PC-3 (cell line): Measurements from ENCODE around the gene CTBP2. TPM values are rescaled to one million over a fixed set of nuclear protein-coding genes. Genes with fewer than 3 reads are reported as not detected.

Source experiments
- ATAC-seq: fragments of 200-7000 bp; cut with Tn5 transposase; 2 replicates; pipeline ENCODE4 v1.9.1; 2020; ENCODE audit warnings: mild to moderate bottlenecking, moderate library complexity
- BruUV-seq: library from RNA; stranded (reverse); fragments of 400-500 nt; replicated peaks from 2 replicates; lab custom pipeline; 2021; lab: Mats Ljungman, UMichigan
- CTCF ChIA-PET: fragments of 300-600 bp; sonication (Branson Sonifier 250); formaldehyde crosslinking; loops from one replicate; lab custom pipeline; 2022; ENCODE audit warnings: antibody characterized with exemption; lab: Charles Lee
- POLR2A ChIA-PET: fragments of 300-600 bp; sonication (Branson Sonifier 250); formaldehyde crosslinking; loops from one replicate; lab custom pipeline; 2022; ENCODE audit warnings: antibody characterized with exemption; ENCODE audit not compliant: unreplicated experiment; lab: Charles Lee
- DNase-seq: peaks from one replicate; pipeline ENCODE4 v3.0.0-alpha.2; 2015
- H2AFZ ChIP-seq: fragments of 300-600 bp; sonication (generic); 2 replicates; pipeline ENCODE4 v1.6.0; 2016; ENCODE audit warnings: antibody characterized with exemption, low read length
- H3F3A ChIP-seq: fragments of 300-600 bp; sonication (generic); one replicate; pipeline ENCODE4 v1.6.0; 2017; ENCODE audit warnings: antibody characterized with exemption, low read length, control low read depth, mild to moderate bottlenecking; ENCODE audit not compliant: unreplicated experiment
- H3K27ac ChIP-seq: fragments of 300-600 bp; sonication (generic); 2 replicates; pipeline ENCODE4 v1.5.1; 2016; ENCODE audit warnings: mild to moderate bottlenecking, low read length
- H3K27me3 ChIP-seq: fragments of 300-600 bp; sonication (generic); 2 replicates; pipeline ENCODE4 v1.6.1; 2016; ENCODE audit warnings: low read length, mixed read lengths
- H3K36me3 ChIP-seq: fragments of 300-600 bp; sonication (generic); 2 replicates; pipeline ENCODE4 v1.6.1; 2016; ENCODE audit warnings: low read depth, mixed run types, low read length, mixed read lengths
- H3K4me1 ChIP-seq: fragments of 300-600 bp; sonication (generic); 2 replicates; pipeline ENCODE4 v1.5.1; 2016; ENCODE audit warnings: low read length; ENCODE audit not compliant: insufficient read depth
- H3K4me2 ChIP-seq: fragments of 300-600 bp; sonication (generic); 2 replicates; pipeline ENCODE4 v1.6.0; 2016; ENCODE audit warnings: low read length
- H3K4me3 ChIP-seq: fragments of 300-600 bp; sonication (generic); 2 replicates; pipeline ENCODE4 v1.5.1; 2016; ENCODE audit warnings: mild to moderate bottlenecking, low read length, mixed read lengths
- H3K79me2 ChIP-seq: fragments of 300-600 bp; sonication (generic); 2 replicates; pipeline ENCODE4 v1.6.1; 2017; ENCODE audit warnings: low read length, mixed read lengths
- H3K9ac ChIP-seq: fragments of 300-600 bp; sonication (generic); 2 replicates; pipeline ENCODE4 v1.6.0; 2016; ENCODE audit warnings: mild to moderate bottlenecking, low read length
- H3K9me2 ChIP-seq: fragments of 300-600 bp; sonication (generic); replicated peaks from 2 replicates; pipeline ENCODE4 v1.6.1; 2016; ENCODE audit warnings: mixed run types, low read length, mixed read lengths
- H3K9me3 ChIP-seq: fragments of 300-600 bp; sonication (generic); 2 replicates; pipeline ENCODE4 v1.6.1; 2016; ENCODE audit warnings: low read length, mixed read lengths
- H4K20me1 ChIP-seq: fragments of 300-600 bp; sonication (generic); 2 replicates; pipeline ENCODE4 v1.6.1; 2016; ENCODE audit warnings: low read length, mixed read lengths
- CTCF ChIP-seq: fragments of 300-600 bp; sonication (generic); conservative IDR thresholded peaks from 2 replicates; pipeline ENCODE4 v1.5.1; 2017; ENCODE audit warnings: antibody characterized with exemption, low read depth, mild to moderate bottlenecking, low read length
- EZH2 ChIP-seq: fragments of 300-600 bp; sonication (generic); IDR thresholded peaks from one replicate; pipeline ENCODE4 v1.6.1; 2017; ENCODE audit warnings: antibody characterized with exemption, mild to moderate bottlenecking, low read length; ENCODE audit not compliant: unreplicated experiment
- EZH2phosphoT487 ChIP-seq: fragments of 300-600 bp; sonication (generic); IDR thresholded peaks from 2 replicates; pipeline ENCODE4 v1.6.1; 2018; ENCODE audit warnings: mild to moderate bottlenecking, antibody characterized with exemption, low read length, borderline replicate concordance
- intact Hi-C: fragments of 100-400 bp; cut with micrococcal nuclease; formaldehyde crosslinking; loops from 2 replicates; pipeline ENCODE4 v1.9.0; 2023
- total RNA-seq: library from RNA; depleted of rRNA; stranded (reverse); fragments of >200 nt; gene quantifications from 2 replicates; pipeline ENCODE4 v1.2.3, GENCODE V29; 2014

CTBP2 gene
- total RNA-seq, 1 experiment from 2014 or later: 78.9 TPM

- no peak for ATAC-seq
- CTCF ChIA-PET: no interaction called here
These were observed 11.3 kb upstream of the CTBP2 start for GRCh38 chr10:125171402-125172306.

GRCh38 chr10:125169915-125170314 is 9.6 kb upstream of the CTBP2 start:
- no peaks in the 10 kb centered on the region for H3K27me3 ChIP-seq
- TF ChIP-seq EZH2phosphoT487: no peak
- TF ChIP-seq EZH2: no peak
- no peak for TF ChIP-seq CTCF
- no peaks in the 10 kb centered on the region for H3K9me3 ChIP-seq
- BruUV-seq: no TSS peak
- H3F3A ChIP-seq: no peaks in the 10 kb centered on the region
- H3K9me2 ChIP-seq: no peaks in the 10 kb centered on the region
- H3K79me2 ChIP-seq: no peaks in the 10 kb centered on the region
- no peaks in the 10 kb centered on the region for H3K4me1 ChIP-seq
- no peak for ATAC-seq
- no peak for DNase-seq
- H3K4me2 ChIP-seq: no peak overlapping the region
- H3K36me3 ChIP-seq: no peaks in the 10 kb centered on the region
- no peak overlapping the region for H3K27ac ChIP-seq
- no peaks in the 10 kb centered on the region for H4K20me1 ChIP-seq
- intact Hi-C loops: no loop called here
- CTCF ChIA-PET: no interaction called here
- no peak overlapping the region for H3K4me3 ChIP-seq
- H2AFZ ChIP-seq: no peak overlapping the region
- POLR2A ChIA-PET: no interaction called here
- H3K9ac ChIP-seq: no peak overlapping the region

More at GRCh38 chr10:125171402-125172306, 11.3 kb upstream of the CTBP2 start:
- H3K36me3 ChIP-seq: no peaks in the 10 kb centered on the region
- H4K20me1 ChIP-seq: no peaks in the 10 kb centered on the region
- no peak overlapping the region for H3K4me3 ChIP-seq
- no peaks in the 10 kb centered on the region for H3K9me2 ChIP-seq
- intact Hi-C loops: no loop called here
- H3K4me2 ChIP-seq: no peak overlapping the region
- no peak for TF ChIP-seq EZH2
- no peak for TF ChIP-seq CTCF
- no peak for TF ChIP-seq EZH2phosphoT487
- no peak overlapping the region for H2AFZ ChIP-seq
- H3K27ac ChIP-seq: no peak overlapping the region
- H3F3A ChIP-seq: no peaks in the 10 kb centered on the region
- BruUV-seq: no TSS peak
- DNase-seq: no peak
- no peaks in the 10 kb centered on the region for H3K27me3 ChIP-seq
- H3K4me1 ChIP-seq: no peaks in the 10 kb centered on the region
- no peaks in the 10 kb centered on the region for H3K9me3 ChIP-seq
- POLR2A ChIA-PET: interaction anchor here (0.6 kb wide), 1 partner anchor 194 kb away, joined by 53 read pairs; no protein-coding TSS in a partner anchor
- H3K79me2 ChIP-seq: no peaks in the 10 kb centered on the region
- H3K9ac ChIP-seq: no peak overlapping the region

- intact Hi-C loops: no loop called here
- BruUV-seq: no TSS peak
- no peaks in the 10 kb centered on the region for H3K9me2 ChIP-seq
- no peaks in the 10 kb centered on the region for H4K20me1 ChIP-seq
- no peak for ATAC-seq
- no peak overlapping the region for H2AFZ ChIP-seq
- H3K9me3 ChIP-seq: no peaks in the 10 kb centered on the region
- H3K27ac ChIP-seq: no peak overlapping the region
- no peaks in the 10 kb centered on the region for H3F3A ChIP-seq
- ChIA-PET POLR2A (no interaction called here), CTCF (no interaction called here)
- no peak overlapping the region for H3K4me2 ChIP-seq
- no peaks in the 10 kb centered on the region for H3K4me1 ChIP-seq
- H3K27me3 ChIP-seq: no peaks in the 10 kb centered on the region
- H3K79me2 ChIP-seq: no peaks in the 10 kb centered on the region
- DNase-seq: no peak
- no peak for TF ChIP-seq EZH2
- no peak for TF ChIP-seq EZH2phosphoT487
- TF ChIP-seq CTCF: no peak
- H3K36me3 ChIP-seq: no peaks in the 10 kb centered on the region
- H3K9ac ChIP-seq: no peak overlapping the region
- no peak overlapping the region for H3K4me3 ChIP-seq
These were observed 8.9 kb upstream of the CTBP2 start for GRCh38 chr10:125169279-125169678.
